HG02884 (cell line): Measurements from ENCODE around the gene LPIN1.
"Not testable (repeated sequence)": the region's sequence is repeated elsewhere in the genome, so short reads cannot be mapped to it uniquely, and the experiment has no call there.

ENCODE experiments used
- ATAC-seq: cut with Tn5 transposase; IDR thresholded peaks from one replicate; pipeline ENCODE4 v1.9.1; 2021; ENCODE audit warnings: mild to moderate bottlenecking, moderate library complexity; ENCODE audit not compliant: unreplicated experiment

Gene LPIN1

DNA sequence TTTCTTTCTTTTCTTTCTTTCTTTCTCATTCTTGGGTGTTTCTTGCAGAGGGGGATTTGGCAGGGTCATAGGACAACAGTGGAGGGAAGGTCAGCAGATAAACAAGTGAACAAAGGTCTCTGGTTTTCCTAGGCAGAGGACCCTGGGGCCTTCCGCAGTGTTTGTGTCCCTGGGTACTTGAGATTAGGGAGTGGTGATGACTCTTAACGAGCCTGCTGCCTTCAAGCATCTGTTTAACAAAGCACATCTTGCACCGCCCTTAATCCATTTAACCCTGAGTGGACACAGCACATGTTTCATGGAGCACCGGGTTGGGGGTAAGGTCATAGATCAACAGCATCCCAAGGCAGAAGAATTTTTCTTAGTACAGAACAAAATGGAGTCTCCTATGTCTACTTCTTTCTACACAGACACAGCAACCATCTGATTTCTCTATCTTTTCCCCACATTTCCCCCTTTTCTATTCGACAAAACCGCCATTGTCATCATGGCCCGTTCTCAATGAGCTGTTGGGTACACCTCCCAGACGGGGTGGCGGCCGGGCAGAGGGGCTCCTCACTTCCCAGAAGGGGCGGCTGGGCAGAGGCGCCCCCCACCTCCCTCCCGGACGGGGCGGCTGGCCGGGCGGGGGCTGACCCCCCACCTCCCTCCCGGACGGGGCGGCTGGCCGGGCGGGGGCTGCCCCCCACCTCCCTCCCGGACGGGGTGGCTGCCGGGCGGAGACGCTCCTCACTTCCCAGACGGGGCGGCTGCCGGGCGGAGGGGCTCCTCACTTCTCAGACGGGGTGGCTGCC, 12.9 kb downstream of the LPIN1 start:
- ATAC-seq: not testable (repeated sequence)

DNA sequence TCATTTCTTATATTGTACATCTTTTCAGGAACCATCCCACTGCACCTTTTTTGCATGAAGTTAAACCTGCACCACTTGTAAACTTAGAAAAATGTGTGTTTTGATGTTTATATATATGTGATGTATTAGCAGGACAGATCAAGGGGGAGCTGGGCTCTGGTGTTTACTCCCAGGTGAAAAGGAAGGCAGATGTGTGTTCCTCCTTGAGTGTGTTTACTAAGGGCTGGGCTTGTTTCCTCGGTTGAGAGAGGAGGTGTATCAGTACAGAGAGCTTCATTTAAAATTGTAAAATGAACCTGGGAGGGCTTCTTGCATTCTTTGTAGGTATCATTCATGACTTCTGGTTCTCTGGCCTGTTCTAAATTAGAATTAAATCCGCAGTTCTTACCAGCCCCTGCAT, 14.8 kb downstream of the LPIN1 start:
- no peak for ATAC-seq

DNA sequence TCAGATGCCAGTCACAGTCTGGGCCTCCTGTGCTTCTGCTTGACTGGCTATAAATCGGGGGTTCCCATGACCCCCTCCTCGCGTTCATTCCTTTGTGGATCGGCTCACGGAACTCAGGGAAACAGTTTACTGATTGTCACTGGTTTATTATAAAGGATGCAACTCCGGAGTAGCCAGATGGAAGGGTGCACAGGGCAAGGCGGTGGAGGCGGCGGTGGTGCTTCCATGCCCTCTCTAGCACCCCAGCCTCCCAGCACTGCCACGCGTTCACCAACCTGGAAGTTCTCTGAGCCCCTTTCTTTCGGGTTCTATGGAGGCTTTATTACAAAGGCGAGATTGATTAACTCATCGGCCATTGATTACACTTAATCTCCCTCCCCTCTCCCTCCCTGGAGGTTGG, 15.6 kb downstream of the LPIN1 start:
- ATAC-seq: no peak

DNA sequence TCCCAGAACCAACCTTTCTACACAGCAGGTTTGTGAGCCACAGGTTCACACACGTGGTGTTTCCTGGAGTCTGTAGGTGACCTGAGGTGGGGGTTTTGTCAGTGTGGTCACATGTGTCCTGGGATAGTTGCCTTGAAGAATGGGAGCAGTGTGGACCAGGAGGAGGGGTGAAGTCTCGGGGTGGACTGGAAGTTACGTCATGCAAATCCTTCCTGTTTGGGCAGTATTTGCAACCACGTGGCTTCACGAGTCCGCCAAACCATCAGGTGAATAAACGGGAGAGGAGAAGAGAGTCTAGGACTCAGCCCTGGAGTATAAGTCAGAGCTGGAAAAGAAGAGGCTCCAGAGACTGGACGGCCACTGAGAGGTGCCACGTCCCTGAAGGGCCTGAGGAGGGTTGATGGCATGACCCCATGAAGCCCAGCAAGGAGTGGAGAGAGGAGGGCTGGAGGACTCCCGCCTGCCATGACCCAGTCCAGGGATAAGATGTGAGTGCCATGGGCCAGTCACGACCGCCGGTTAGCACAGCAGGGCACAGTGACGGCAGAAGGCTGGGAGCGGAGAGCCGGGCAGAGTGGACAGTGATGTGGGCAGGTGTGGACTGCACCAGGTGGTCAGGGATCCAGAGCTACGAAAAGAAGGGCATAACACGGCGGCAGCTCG, 16.5 kb downstream of the LPIN1 start:
- ATAC-seq: no peak

- ATAC-seq: no peak
These were observed 17.9 kb downstream of the LPIN1 start for GRCh38 chr2:11764359-11764758.

DNA sequence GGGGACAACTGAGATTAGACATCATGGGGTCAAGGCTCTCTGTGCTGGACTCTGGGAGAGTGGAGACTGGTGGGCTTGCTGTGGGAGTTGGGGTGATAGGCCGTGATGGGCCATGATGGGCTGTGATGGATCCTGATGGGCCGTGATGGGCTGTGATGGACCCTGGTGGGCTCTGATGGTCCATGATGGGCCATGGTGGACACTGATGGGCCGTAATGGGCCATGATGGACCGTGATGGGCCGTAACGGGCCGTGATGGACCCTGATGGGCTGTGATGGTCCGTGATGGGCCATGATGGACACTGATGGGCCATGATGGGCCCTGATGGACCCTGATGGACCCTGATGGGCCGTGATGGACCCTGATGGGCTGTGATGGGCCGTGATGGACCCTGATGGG, 18.5 kb downstream of the LPIN1 start:
- ATAC-seq: no peak

GRCh38 chr2:11765501-11765900, 19.1 kb downstream of the LPIN1 start:
- no peak for ATAC-seq

DNA sequence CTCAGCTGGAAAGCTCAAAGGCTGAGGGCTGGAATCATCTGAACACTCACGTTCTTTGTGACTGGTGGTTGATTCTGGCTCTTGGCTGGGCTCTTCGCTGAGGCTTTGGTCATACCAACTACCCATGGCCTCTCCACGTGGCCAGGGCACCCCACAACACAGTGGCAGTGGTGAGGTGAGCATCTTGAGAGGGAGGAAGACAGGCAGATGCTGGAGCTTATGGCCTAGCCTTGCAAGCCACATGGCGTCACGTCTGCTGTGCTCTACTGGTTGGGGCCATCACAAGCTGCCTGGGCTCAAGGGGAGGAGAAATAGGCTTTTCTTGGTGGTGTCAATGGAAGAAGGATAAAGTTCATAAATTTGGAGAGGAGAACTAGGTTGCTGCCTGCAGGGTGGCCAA, 19.6 kb downstream of the LPIN1 start:
- ATAC-seq: no peak

DNA sequence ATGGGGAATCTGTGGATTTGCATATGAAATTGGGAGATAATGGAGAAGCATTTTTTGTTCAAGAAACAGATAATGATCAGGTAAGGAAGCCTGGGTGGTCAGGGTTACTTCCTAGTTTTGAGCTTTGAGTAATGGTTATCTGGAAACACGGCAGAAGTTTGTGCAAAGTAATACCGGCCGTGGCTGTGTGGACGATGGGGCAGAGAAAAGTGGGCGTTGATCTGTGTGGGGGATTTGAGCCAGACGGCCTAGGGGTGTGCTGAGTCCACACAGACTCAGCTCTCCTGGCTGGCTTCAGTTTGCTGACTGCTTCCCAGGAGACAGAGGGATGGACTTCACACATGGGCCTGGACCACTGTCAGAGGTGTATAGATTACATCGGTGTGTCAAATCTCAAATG, 21.3 kb downstream of the LPIN1 start:
- ATAC-seq: no peak

DNA sequence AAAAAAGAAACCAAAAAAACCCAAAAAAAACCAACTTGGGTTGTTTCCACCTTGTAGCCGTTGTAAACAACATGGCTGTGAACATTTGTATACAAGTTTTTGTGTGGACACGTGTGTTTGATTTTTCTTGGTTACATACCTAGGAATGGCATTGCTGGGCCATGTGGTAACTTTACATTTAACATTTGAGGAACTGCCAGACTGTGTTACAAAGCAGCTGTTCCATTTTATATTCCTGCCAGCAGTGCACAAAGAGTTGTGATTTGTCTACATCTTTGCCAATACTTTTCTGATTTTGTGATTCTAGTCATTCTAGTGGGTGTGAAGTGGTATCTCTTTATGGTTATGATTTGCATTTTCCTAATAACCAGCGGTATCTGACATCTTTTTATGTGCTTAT, 22.5 kb downstream of the LPIN1 start:
- ATAC-seq: no peak

DNA sequence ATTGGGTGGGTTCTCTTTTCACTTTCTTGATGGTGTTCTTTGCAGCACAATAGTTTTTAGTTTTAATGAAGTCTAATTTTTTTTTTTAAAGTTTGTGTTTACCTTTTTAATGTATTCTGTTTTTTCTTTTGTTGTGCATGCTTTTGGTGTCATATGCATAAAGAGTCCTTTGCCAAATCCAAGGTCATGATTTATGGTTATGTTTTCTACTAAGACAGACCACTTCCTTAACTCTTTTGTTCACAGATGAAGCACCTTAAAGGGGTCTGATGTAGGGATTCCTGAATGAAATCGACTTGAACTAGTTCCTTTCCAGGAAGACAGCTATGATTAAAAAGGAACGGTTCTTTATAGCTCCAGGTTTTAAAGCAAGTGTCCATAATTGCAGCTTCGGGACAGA, 23.1 kb downstream of the LPIN1 start:
- ATAC-seq: no peak

- ATAC-seq: no peak
These were observed 24.2 kb downstream of the LPIN1 start for GRCh38 chr2:11770531-11771188.

DNA sequence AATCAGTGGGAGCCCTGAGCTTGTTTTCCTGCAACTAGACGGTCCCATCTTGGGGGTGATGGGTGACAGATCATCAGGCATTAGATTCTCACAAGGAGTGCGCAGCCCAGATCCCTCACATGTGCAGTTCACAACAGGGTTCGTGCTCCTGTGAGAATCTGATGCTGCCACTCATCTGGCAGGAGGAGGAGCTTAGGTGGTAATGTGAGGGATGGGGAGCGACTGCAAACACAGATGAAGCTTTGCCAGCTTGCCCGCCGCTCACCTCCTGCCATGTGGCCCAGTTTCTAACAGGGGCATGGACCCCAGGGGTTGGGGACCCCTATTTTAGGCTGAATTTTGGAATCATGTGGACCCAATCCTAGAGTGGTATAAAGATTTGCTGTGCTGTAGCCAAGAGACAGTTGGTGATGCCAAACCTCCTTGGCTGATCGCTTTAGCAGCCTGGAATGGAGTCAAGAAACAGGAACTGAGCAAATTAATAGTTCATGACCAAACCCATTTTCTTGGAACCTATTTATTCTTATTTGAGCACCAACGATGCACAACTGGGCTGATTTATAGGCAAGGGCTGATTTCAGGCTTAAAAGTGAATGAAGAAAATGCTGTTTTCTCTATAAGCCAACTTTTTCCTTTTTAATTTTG, 25.7 kb downstream of the LPIN1 start:
- no peak for ATAC-seq

DNA sequence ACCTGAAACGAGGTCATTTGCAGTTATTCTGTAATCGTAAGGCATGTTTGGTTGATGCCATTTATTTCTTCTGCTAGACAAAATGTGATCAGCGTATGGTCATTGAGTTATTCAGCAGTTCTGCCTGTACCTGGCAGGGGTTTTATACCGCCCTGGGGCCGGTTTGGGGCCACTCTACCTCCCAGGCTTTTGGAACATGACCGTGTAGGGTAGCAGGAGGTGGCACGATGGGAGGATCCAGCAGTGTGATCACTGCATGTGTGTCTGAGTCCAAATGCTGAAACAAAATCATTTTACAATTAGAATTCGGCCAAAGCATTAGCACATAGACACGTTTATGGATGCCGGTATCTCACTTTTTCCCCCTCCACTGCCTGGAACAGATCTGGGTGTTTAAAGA, 26.7 kb downstream of the LPIN1 start:
- ATAC-seq: no peak

- ATAC-seq: no peak
These were observed 27.5 kb downstream of the LPIN1 start for GRCh38 chr2:11773747-11774525.

- ATAC-seq: no peak
These were observed 28.2 kb downstream of the LPIN1 start for GRCh38 chr2:11774600-11774999.

- peak; percentile 84 for ATAC-seq
These were observed 29.0 kb downstream of the LPIN1 start for GRCh38 chr2:11775384-11775783.

DNA sequence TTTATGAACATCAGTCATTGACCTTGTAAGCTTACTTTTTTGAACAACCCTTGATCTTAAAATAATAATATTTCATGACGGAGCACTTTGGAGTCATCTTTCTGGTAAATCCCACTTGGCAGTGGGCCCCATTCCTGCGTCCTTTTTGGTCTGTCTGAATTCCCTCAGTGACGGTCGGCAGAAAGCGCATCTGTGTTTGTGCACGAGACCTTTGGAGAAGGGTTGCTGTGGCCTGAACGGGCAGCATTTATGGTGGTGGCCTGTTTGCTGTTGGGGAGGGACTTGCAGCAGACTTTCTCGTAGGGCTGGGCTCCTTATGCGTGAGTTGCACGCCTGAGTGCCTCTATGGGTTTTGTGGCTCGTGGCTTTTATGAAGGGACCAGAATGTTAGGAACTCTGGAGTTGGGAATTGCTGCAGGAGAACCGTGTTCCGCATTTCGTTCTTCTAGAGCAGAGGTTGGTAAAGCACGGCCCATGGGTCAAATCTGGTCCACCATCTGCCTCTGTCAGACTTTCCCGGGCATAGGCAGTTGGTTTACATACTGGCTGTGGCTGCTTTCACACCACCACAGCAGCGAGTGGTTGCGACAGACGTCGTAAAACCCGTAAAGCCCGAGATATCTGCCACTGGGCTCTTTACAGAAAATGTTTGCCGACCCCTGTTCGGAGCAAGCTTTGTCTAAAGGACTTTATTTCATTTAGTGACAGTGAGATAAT, 30.8 kb downstream of the LPIN1 start:
- no peak for ATAC-seq

GRCh38 chr2:11777886-11778415, 31.5 kb downstream of the LPIN1 start:
- ATAC-seq: no peak

- no peak for ATAC-seq
These were observed 32.0 kb downstream of the LPIN1 start for GRCh38 chr2:11778416-11778815.
